Mesothelial cell of epicardium (in vitro differentiated cells): ENCODE data around the gene CDH11. TPM values are rescaled to one million over a fixed set of nuclear protein-coding genes. Genes with fewer than 3 reads are reported as not detected.

Source experiments
- DNase-seq, 2 experiments: peaks; one replicate each; pipeline ENCODE4 v3.0.0; 2021; ENCODE audit warnings: low spot score in 2 of 2; ENCODE audit not compliant: unreplicated experiment in 2 of 2
- H3K27ac Mint-ChIP-seq: 2 replicates; pipeline ENCODE4 v1.8.0; 2021; ENCODE audit warnings: mixed read lengths
- H3K27me3 Mint-ChIP-seq: 2 replicates; pipeline ENCODE4 v1.8.0; 2021; ENCODE audit warnings: low read depth, mixed read lengths
- H3K36me3 Mint-ChIP-seq: 2 replicates; pipeline ENCODE4 v1.8.0; 2021; ENCODE audit warnings: mixed read lengths
- H3K4me1 Mint-ChIP-seq: 2 replicates; pipeline ENCODE4 v1.8.0; 2021; ENCODE audit warnings: mixed read lengths
- H3K4me3 Mint-ChIP-seq: 2 replicates; pipeline ENCODE4 v1.8.0; 2021; ENCODE audit warnings: mild to moderate bottlenecking, moderate library complexity, mixed read lengths
- H3K9me3 Mint-ChIP-seq: 2 replicates; pipeline ENCODE4 v1.8.0; 2021; ENCODE audit warnings: mixed read lengths
- total RNA-seq: library from RNA; stranded (reverse); gene quantifications from 3 replicates; pipeline ENCODE4 v1.2.1, GENCODE V29; 2021
- TF ChIP-seq, protein P1 (sequence below): fragments of 200-600 bp; sonication (generic); IDR thresholded peaks from one replicate; pipeline ENCODE4 v1.5.0; 2021; ENCODE audit warnings: antibody characterized with exemption; ENCODE audit not compliant: unreplicated experiment

CDH11 gene
- total RNA-seq, 1 donor from 2014 or later, result 376 TPM

DNA sequence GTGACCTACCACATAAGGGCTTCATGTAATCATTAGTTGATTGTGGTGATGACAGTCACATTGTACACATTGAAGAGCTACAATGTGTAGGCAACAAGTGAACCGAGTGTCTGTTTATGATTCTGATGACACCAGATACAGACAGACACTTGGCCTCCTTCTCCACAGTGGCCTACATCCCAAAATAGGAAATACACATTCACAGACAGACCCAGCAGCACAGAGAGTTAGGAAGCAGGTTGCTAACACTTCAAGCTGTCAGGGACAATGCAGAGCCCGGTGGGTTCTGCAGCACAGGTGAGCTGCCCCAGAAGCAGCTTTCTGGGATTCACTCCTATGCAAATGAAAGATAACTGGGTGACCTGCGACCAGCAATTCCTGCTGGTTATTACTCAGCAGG, 72.2 kb downstream of the CDH11 start:
- TF ChIP-seq, protein P1, sequence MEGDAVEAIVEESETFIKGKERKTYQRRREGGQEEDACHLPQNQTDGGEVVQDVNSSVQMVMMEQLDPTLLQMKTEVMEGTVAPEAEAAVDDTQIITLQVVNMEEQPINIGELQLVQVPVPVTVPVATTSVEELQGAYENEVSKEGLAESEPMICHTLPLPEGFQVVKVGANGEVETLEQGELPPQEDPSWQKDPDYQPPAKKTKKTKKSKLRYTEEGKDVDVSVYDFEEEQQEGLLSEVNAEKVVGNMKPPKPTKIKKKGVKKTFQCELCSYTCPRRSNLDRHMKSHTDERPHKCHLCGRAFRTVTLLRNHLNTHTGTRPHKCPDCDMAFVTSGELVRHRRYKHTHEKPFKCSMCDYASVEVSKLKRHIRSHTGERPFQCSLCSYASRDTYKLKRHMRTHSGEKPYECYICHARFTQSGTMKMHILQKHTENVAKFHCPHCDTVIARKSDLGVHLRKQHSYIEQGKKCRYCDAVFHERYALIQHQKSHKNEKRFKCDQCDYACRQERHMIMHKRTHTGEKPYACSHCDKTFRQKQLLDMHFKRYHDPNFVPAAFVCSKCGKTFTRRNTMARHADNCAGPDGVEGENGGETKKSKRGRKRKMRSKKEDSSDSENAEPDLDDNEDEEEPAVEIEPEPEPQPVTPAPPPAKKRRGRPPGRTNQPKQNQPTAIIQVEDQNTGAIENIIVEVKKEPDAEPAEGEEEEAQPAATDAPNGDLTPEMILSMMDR, result no peak
- H3K4me1 Mint-ChIP-seq, result peaks cover 2% of the 10 kb centered on the region
- H3K4me3 Mint-ChIP-seq, result no peak overlapping the region
- no peak overlapping the region for H3K27ac Mint-ChIP-seq
- H3K36me3 Mint-ChIP-seq, result peaks cover 5% of the 10 kb centered on the region
- DNase-seq, result no peak
- peaks cover 4% of the 10 kb centered on the region for H3K9me3 Mint-ChIP-seq
- no peaks in the 10 kb centered on the region for H3K27me3 Mint-ChIP-seq

DNA sequence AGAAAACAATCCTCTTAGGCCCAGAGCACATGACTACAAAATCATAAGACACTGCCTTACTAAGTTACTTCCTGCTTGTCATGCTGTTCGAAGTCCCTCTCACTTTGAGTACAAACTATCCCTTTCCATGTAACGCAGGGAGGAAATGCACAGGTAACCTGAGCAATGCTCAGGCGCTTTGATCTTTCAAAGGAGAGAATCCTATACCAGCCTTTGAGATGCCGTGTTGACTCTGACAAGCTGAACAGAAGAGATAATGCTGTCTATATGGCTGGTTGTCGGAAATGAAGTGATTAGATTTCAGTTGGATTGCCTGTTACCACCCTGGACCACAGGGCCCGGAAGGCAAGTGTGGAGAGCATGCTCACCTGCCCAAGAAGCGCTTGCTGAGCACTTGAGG, 75.9 kb downstream of the CDH11 start:
- H3K4me3 Mint-ChIP-seq, result no peak overlapping the region
- no peak overlapping the region for H3K27ac Mint-ChIP-seq
- DNase-seq, result no peak
- peaks cover 13% of the 10 kb centered on the region for H3K36me3 Mint-ChIP-seq
- TF ChIP-seq, protein P1, result no peak
- no peaks in the 10 kb centered on the region for H3K27me3 Mint-ChIP-seq
- no peaks in the 10 kb centered on the region for H3K9me3 Mint-ChIP-seq
- H3K4me1 Mint-ChIP-seq, result peaks cover 5% of the 10 kb centered on the region

DNA sequence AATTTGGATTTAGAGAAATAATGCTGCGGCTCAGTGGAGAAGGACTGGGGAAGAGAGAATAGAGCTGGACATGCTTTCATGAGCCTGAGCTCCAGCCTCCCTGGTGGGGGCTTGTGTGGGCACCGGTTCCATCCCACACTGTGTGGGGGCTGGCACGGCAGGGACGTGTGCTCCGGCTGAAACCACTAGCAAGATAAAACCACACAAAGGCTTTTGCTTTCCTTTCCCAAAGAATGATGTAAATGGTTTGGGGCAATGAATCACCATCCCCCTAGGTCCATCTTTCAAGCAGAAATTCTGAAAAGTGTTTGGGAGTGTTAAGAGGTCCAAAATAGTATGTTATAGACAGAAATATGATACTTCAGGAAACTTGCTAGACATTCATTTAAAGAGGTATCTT, 77.0 kb downstream of the CDH11 start:
- no peak for DNase-seq
- TF ChIP-seq, protein P1, result no peak
- H3K27ac Mint-ChIP-seq, result peak overlapping the region; percentile 49
- peaks cover 16% of the 10 kb centered on the region for H3K36me3 Mint-ChIP-seq
- no peak overlapping the region for H3K4me3 Mint-ChIP-seq
- H3K9me3 Mint-ChIP-seq, result no peaks in the 10 kb centered on the region
- no peaks in the 10 kb centered on the region for H3K27me3 Mint-ChIP-seq
- H3K4me1 Mint-ChIP-seq, result peaks cover 5% of the 10 kb centered on the region

DNA sequence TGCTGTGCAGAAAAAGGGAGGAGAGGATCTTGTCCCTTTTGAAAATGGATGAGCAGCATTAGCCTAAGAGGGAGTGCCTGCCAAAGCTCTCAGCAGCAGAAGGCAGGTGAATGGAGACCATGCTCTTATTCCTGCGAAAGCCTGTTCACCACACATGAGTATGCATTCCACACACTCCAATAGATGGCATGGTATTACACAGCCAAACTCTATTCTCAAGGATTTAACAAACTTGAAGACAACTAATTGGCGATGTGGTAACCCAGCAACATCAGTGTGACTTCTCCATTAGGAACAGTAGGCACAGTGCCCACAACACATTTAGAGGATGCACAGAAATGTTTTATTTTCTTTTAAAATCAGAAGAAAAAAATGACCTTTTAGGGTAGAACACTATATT, 77.8 kb downstream of the CDH11 start:
- Mint-ChIP-seq H3K4me3 (no peak overlapping the region), H3K4me1 (peaks cover 5% of the 10 kb centered on the region), H3K9me3 (no peaks in the 10 kb centered on the region), H3K27ac (no peak overlapping the region), H3K36me3 (peaks cover 17% of the 10 kb centered on the region), H3K27me3 (no peaks in the 10 kb centered on the region)
- TF ChIP-seq, protein P1, result no peak
- no peak for DNase-seq

DNA sequence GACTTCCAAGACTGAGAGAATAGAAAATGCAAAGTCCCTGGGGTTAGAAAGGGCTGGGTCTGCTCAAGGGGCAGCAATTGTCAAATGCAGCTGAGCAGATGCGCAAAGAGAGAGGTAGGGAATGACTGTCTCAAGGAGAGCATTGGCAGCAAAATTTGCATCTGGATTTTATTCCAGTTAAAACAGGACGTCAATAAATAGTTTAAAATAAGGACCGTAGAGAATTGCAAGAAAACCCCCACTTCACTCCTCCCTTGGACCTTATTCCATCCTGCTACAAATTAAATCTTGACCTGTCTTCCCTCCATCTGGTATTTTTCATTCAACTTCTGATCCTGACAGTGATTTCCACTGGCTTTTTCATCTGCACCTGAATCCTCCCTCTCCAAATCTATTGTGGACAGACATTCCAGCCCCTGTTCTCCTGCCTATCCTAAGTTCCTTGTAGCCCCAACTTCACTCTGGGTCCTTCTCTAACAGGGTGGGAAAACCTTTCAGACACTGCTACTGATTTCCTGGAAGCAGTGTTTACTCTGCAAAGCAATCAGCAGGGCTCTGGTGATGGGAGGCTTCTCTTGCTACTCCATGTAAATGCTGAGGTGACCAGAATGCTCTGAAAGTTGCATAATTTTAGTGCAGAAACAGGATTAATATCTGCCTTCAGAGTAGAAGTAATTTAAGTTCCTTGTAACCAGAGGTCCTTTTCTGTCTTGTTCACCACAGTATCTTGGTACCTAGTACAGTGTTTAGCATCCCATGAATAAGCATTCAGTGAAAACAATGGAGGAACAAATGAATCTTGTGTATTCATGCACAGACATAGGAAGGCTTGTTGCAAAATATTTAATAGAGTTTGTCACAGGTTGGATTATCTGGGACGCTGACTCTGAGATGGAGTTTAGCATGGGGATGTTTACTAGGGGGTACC, 79.2 kb downstream of the CDH11 start:
- peaks cover 12% of the 10 kb centered on the region for H3K36me3 Mint-ChIP-seq
- no peak for DNase-seq
- no peaks in the 10 kb centered on the region for H3K9me3 Mint-ChIP-seq
- no peak overlapping the region for H3K27ac Mint-ChIP-seq
- TF ChIP-seq, protein P1, result no peak
- no peak overlapping the region for H3K4me3 Mint-ChIP-seq
- H3K4me1 Mint-ChIP-seq, result peaks cover 13% of the 10 kb centered on the region
- peaks cover 4% of the 10 kb centered on the region for H3K27me3 Mint-ChIP-seq
